HG02571 (cell line): ENCODE data around the gene LAMA5.

Experiments used
- ATAC-seq: cut with Tn5 transposase; IDR thresholded peaks from one replicate; pipeline ENCODE4 v1.9.1; 2021; ENCODE audit warnings: mild to moderate bottlenecking, moderate library complexity; ENCODE audit not compliant: unreplicated experiment

LAMA5 gene

DNA sequence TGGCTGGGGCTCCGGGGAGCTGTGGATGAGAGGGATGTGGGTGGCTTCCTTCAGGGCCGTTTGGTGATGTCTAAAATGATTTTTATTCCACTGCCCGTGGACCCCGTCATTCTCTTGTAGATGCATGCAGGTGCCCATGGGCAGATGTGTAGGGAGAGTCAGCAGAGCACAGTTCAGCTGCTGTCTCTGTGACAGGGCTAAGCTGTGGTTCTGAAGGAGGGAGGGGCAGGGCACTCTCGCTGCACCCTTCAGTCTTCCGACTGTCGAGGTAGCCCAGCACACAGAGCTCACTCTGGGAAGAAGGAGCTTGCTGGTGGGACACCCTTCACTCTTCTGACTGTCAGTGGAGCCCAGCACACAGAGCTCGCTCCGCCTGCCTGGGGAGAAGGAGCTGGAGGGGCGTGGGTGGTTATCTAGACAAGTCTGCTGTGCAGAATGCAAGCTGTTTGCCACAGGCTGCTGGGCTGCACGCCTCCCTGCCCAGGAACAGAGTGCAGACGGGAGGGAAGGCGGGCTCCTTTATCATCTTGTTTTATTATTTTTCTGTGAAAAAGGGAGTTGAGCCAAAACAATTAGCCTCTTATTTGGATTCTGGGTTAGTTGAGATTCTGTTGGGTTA lies 92.7 kb downstream of the LAMA5 start:
- no peak for ATAC-seq

DNA sequence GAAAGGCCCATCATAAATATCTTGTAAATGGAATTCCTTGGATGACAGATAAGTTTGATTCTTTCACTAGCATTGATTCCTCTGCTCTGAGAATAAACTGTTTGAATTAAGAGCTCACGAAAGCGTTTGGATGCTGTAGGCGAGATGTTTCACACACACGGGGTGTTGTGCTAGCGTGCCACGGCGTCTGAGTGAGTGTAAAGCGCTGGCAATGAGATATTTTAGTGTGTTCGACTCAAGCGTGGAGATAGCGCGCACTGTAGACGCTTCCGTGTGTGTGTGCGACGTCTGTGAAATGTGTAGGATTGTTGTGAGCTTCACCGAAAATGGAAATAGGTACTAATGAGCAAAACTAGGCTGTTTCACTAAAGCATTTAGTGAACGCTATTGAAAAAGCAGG lies 93.7 kb downstream of the LAMA5 start:
- no peak for ATAC-seq

GRCh38 chr20:62272200-62272599 lies 94.9 kb downstream of the LAMA5 start:
- ATAC-seq, result no peak

GRCh38 chr20:62269871-62270270 lies 97.2 kb downstream of the LAMA5 start:
- ATAC-seq, result no peak

DNA sequence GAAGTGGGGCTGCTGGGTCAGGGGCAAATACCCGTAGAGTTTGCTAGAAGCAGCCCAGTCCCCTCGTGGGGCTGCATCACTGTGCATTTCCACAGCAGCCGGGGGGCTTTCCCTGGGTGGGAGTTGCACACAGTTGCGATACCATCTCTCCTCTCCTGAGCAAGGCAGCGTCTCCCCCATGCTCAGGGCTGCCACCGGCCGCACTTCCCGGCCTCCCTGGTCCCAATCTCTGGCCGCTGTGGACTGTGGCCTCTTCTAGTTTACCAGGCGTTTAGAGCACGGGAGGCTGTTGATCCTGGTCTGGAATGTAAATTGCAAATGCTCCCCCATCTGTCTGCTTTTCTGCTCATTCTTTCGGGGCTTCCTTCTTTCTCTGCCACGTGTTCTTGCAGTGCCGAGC lies 97.7 kb downstream of the LAMA5 start:
- ATAC-seq, result no peak

GRCh38 chr20:62268228-62268900 lies 98.7 kb downstream of the LAMA5 start:
- no peak for ATAC-seq

- ATAC-seq, result no peak
Observed at GRCh38 chr20:62267543-62267942, 99.6 kb downstream of the LAMA5 start.

- ATAC-seq, result no peak
Observed at GRCh38 chr20:62266851-62267250, 100.3 kb downstream of the LAMA5 start.

DNA sequence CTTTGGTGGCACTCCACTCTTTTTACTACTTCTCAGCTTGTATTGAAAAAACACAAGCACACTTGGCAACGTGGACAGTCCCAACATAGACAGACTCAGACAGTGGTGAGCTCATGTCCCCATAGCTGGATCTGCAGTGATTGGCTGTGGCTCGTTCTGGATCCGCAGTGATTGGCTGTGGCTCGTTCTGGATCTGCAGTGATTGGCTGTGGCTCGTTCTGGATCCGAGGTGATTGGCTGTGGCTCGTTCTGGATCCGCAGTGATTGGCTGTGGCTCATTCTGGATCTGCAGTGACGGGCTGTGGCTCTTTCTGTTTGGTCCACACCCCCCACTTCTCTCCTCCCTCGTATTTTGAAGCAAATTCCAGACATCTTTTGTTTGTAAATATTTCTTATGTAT lies 100.8 kb downstream of the LAMA5 start:
- no peak for ATAC-seq

GRCh38 chr20:62265365-62265764 lies 101.7 kb downstream of the LAMA5 start:
- no peak for ATAC-seq

DNA sequence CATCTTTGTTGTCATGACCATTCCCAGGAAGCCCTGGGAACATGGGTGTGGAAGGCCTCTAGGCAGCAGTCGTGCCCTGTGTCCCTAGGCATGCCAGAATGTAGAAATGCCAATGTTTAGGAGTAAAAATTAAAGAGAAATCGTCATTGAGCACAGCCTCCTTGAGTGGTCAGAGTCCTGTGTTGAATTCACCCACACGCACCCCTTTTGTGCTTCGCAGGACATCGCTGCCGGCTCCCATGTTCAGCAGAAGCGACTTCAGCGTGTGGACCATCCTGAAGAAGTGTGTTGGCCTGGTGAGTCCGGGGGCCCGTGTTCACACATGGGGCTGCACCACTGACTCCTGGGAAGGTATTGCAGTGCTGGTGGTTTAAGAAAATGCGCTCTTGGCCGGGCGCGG lies 103.7 kb downstream of the LAMA5 start:
- ATAC-seq, result no peak

DNA sequence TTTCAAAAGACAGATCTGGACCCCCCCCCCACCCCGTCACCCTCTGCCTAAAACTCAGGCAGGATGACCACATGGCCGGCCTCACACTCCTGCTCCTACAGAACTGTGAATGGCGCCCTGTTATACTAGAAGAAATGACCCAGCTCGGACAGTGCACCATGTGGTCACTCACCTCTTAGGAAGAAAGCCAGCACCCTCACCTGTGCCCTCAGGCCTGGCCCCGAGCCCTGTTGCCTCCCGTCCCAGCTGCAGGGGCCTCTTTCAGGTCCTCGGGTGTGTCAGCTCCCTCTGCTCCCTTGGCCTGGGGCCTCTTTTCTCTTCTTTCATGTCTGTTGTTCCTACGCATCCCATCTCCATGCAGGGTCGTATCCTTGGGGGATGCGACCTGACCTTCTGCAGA lies 105.0 kb downstream of the LAMA5 start:
- no peak for ATAC-seq

DNA sequence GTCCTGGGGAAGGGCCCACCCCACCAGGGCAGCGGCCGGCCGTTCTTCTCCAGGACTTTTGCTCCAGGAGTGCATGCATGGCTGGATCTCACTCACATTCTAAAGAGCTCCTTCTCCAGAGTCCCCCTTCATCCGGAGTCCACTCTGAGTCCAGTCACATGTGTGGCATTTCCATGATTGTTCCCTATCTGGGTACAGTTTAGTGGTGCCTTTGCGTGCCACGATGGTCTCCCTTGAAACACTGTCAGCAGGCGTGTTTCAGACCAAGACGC lies 107.9 kb downstream of the LAMA5 start:
- no peak for ATAC-seq
